Lower leg skin (tissue), 3 donors: ENCODE measurements around the gene KCTD8.

ENCODE experiments used
- CTCF ChIP-seq, 3 donors: fragments of 450-650 bp; IDR thresholded peaks; one replicate each; pipeline ENCODE4 v1.5.1; 2016; ENCODE audit warnings: antibody characterized with exemption in 3 of 3, mild to moderate bottlenecking in 3 of 3, moderate library complexity in 2 of 3
- POLR2A ChIP-seq, 2 donors: fragments of 450-650 bp; IDR thresholded peaks; one replicate each; pipeline ENCODE4 v1.6.1; 2016 to 2017; ENCODE audit warnings: antibody characterized with exemption in 2 of 2, mild to moderate bottlenecking in 1 of 2, moderate library complexity in 1 of 2

GRCh38 chr4:44256414-44256813 lies 192.2 kb downstream of the KCTD8 start:
- TF ChIP-seq CTCF (IDR thresholded peaks at IDR 0.05) (no peak), POLR2A (IDR thresholded peaks at IDR 0.05) (no peak)
